GM20000 (cell line): Measurements from ENCODE around the gene PQBP1.
"Not testable (repeated sequence)": the region's sequence is repeated elsewhere in the genome, so short reads cannot be mapped to it uniquely, and the experiment has no call there.

Experiments used
- DNase-seq: peaks from one replicate; pipeline ENCODE4 v3.0.0; 2012; ENCODE audit warnings: low spot score
- TF ChIP-seq, protein P1 (sequence below): IDR thresholded peaks from 2 replicates; pipeline ENCODE4 v1.5.1; 2012; ENCODE audit warnings: mild to moderate bottlenecking, control low read depth; ENCODE audit errors: extremely low read depth, missing control alignments

PQBP1 gene, protein sequence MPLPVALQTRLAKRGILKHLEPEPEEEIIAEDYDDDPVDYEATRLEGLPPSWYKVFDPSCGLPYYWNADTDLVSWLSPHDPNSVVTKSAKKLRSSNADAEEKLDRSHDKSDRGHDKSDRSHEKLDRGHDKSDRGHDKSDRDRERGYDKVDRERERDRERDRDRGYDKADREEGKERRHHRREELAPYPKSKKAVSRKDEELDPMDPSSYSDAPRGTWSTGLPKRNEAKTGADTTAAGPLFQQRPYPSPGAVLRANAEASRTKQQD

DNA sequence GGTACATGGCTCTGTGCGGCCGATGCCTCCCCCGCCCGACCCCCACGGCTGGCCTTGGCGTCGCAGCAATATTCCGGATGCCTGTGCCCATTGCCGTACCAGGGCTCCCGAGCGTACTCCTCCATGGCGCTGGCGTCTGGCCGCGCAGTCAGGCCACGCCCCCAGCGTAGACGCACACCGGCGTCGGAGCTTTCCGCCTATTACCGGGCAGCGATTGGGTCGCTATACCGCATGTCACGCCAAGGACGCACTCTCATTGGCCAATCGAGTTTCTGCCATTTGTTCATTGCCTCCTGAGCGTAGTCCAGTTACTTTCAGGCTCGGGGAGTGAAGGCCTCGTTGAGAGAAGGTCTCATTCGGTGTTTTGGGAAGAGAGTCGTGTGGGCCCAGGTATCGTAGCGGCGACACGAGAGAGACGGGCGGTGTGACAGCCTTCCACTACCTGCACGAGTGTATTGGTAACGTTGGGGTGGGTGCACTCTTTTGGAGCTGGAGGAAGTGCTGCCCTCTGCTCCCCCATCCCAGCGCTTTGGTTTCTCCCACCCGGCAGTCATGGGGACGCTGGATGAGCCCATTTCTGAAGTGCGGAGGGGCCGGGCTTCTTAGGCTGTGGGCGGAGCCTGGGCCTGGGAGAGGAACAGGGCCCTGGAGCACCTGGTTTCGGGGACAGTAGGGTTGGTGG, at the start of gene PQBP1, which contains the start of gene TIMM17B:
PQBP1 (plus strand) TSS at position 306 of the 682 bp plus-strand sequence. CDS start 580 bp downstream, outside the sequence.
TIMM17B (minus strand) TSS at position 144 of the 682 bp plus-strand sequence; CDS start at position 125, 19 bp downstream.
- peak; percentile 85 for DNase-seq
- TF ChIP-seq, protein P1, sequence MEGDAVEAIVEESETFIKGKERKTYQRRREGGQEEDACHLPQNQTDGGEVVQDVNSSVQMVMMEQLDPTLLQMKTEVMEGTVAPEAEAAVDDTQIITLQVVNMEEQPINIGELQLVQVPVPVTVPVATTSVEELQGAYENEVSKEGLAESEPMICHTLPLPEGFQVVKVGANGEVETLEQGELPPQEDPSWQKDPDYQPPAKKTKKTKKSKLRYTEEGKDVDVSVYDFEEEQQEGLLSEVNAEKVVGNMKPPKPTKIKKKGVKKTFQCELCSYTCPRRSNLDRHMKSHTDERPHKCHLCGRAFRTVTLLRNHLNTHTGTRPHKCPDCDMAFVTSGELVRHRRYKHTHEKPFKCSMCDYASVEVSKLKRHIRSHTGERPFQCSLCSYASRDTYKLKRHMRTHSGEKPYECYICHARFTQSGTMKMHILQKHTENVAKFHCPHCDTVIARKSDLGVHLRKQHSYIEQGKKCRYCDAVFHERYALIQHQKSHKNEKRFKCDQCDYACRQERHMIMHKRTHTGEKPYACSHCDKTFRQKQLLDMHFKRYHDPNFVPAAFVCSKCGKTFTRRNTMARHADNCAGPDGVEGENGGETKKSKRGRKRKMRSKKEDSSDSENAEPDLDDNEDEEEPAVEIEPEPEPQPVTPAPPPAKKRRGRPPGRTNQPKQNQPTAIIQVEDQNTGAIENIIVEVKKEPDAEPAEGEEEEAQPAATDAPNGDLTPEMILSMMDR = no peak

DNA sequence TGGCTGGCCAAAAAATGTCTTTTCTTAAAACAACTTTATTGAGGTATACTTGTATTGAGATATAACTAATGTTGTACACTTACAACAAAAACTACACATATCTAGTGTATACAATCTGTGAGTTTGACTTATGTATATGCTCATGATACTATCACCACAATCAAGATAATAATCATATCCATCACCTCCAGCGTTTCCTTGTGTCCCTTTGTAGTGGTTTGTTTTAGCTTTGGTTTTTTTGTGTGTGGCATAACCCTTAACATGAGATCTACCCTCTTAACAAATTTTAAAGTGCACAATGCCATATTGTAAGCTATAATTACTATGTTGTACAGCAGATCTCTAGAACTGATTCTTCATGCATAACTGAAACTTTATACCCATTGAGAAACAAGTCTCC, 48.9 kb upstream of the PQBP1 start:
- no peak for DNase-seq
- TF ChIP-seq, protein P1 = no peak

DNA sequence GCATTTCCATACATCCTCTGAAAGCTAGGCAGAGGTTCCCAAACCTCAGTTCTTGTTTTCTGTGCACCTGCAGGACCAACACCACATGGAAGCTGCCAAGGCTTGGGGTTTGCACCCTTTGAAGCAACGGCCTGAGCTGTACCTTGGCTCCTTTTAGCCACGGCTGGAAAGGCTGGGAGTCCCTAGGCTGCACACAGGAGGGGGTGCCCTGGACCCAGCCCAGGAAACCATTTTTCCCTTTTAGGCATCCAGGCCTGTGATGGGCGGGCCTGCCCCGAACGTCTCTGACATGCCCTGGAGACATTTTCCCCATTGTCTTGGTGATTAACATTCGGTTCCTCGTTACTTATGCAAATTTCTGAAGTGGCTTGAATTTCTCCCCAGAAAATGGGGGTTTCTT, 44.9 kb upstream of the PQBP1 start:
- TF ChIP-seq, protein P1 = no peak
- no peak for DNase-seq

DNA sequence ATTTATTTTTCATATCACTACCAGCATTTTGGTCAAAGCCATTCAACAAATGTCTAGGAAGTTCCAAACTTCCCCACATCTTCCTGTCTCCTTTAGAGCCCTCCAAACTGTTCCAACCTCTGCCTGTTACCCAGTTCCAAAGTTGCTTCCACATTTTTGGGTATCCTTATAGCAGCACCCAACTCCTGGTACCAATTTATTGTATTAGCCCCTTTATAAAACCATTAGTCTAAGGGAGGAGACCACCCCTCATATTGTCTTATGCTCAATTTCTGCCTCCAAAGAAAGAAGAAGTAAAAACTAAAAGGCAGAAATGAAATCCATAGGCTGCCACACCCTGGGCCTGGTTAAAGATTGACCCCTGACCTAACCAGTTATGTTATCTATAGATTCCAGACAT, 44.2 kb upstream of the PQBP1 start:
- not testable (repeated sequence) for DNase-seq

DNA sequence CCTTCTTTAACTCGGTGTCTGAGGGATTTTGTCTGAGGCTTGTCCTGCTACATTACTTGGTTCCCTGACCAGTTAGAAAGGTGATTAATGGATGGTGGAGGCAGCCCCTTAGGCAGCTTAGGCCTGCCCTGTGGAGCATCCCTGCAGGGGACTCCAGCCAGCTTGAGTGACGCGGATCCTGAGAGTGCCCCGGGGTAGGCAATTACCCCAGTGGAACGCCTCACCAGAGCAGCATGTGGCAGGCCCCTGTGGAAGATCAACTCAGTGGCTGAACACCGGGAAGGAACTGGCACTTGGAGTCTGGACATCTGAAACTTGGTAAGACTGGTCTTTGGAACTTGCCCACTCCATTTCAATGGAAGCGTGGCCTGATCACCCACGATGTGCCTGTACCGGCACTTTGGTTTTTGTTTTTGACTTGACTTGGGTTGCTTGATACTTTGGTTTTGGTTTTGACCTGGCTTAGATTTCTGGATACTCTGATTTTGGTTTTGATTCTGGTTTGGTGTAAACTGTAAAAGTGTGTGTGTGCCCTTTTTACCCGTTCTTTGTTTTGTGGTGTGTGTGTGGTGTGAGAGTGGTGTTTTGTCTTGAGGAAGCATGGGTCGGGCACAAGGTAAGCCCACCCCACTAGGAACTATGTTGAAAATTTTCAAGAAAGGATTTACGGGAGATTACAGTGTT, 43.5 kb upstream of the PQBP1 start:
- DNase-seq = not testable (repeated sequence)

DNA sequence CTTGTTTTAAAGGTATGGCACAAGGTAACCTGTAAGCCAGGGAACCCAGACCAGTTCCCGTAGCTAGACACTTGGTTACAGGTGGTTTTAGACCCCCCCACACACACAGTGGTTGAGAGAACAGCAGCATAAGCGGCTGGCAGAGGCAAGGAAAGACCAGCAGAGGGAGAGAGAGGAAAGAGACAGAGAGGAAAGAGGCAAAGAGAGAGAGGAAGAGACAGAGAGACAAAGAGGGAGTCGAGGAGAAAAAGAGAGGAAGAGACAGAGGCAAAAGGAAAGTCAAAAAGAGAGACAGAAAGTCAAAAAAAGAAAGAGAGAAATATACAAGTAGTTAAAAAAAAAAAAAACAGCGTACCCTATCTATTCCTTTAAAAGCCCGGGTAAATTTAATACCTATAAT, 42.8 kb upstream of the PQBP1 start:
- TF ChIP-seq, protein P1 = no peak
- no peak for DNase-seq

DNA sequence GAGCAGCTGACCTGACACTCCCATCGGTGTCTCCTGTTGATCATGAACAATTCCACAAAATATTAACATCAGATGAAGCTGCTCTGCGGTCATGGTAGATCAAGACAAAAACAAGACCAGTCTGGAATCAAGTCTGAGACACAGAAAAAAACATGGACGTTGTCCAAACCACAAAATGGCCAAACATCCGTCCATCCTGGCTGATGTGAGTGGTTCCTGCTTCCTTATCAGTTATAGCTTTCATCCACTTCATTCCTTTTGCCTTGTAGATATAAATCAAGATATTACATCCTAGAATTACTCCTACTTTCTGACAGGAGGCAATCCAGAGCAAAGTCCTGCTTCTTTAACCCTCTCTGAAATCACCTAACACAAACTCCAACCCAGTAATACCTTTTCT, 33.5 kb upstream of the PQBP1 start:
- no peak for DNase-seq
- TF ChIP-seq, protein P1 = no peak

DNA sequence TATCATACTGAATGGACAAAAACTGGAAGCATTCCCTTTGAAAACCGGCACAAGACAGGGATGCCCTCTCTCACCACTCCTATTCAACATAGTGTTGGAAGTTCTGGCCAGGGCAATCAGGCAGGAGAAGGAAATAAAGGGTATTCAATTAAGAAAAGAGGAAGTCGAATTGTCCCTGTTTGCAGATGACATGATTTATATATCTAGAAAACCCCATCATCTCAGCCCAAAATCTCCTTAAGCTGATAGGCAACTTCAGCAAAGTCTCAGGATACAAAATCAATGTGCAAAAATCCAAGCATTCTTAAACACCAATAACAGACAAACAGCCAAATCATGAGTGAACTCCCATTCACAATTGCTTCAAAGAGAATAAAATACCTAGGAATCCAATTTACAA, 25.7 kb upstream of the PQBP1 start:
- not testable (repeated sequence) for DNase-seq

DNA sequence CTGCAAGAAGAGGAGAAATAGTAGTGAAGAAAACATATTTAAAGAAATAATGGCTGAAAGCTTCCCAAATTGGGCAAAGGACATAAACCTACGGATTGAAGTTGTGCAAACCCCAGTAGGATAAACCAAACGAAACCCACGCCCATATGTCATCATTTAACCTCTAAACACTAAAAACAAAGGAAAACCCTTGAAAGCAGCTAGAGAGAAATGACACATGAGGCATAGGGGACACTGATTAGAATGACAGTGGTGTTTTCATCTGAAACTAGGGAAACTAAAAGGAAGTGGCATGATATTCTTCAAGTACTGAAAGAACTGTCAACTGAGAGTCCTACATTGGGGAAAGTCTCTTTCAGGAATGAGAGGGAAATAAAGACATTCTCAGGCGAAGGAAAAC, 20.8 kb upstream of the PQBP1 start:
- DNase-seq = not testable (repeated sequence)
